HL-60 (cell line): ENCODE results near the gene YWHAG.
"Not testable (repeated sequence)": the region's sequence is repeated elsewhere in the genome, so short reads cannot be mapped to it uniquely, and the experiment has no call there.

ENCODE experiments used
- CTCF ChIP-seq: IDR thresholded peaks from one replicate; pipeline ENCODE4 v1.5.1; 2011; ENCODE audit warnings: low read length, control low read depth, inconsistent platforms; ENCODE audit not compliant: insufficient read depth
- REST ChIP-seq: IDR thresholded peaks from 2 replicates; pipeline ENCODE4 v1.6.1; 2012; ENCODE audit warnings: low read depth; ENCODE audit not compliant: insufficient replicate concordance

GRCh38 chr7:76395605-76395964 is 36.8 kb upstream of the YWHAG start:
- not testable (repeated sequence) for TF ChIP-seq CTCF, REST
